H9 (cell line): Measurements from ENCODE around the gene PHACTR2. TPM values are rescaled to one million over a fixed set of nuclear protein-coding genes. Genes with fewer than 3 reads are reported as not detected.
"Not testable (repeated sequence)": the region's sequence is repeated elsewhere in the genome, so short reads cannot be mapped to it uniquely, and the experiment has no call there.

ENCODE experiments used
- DNase-seq: peaks from one replicate; pipeline ENCODE4 v3.0.0-alpha.2; 2017
- H2AFZ ChIP-seq: one replicate; pipeline ENCODE4 v1.6.1; 2013; ENCODE audit warnings: mild to moderate bottlenecking, low read length, control low read depth, moderate library complexity
- H2AK5ac ChIP-seq: 2 replicates; pipeline ENCODE4 v1.6.1; 2013; ENCODE audit warnings: low read length, control low read depth, mixed read lengths; ENCODE audit not compliant: insufficient read length
- H2BK120ac ChIP-seq: one replicate; pipeline ENCODE4 v1.6.1; 2013; ENCODE audit warnings: low read depth, mild to moderate bottlenecking, low read length, control low read depth, inconsistent platforms; ENCODE audit not compliant: poor library complexity, severe bottlenecking
- H2BK12ac ChIP-seq: 2 replicates; pipeline ENCODE4 v1.6.1; 2013; ENCODE audit warnings: low read length, control low read depth, mixed read lengths, low read depth; ENCODE audit not compliant: insufficient read length
- H2BK15ac ChIP-seq: 2 replicates; pipeline ENCODE4 v1.6.1; 2013; ENCODE audit warnings: low read depth, low read length, control low read depth
- H2BK20ac ChIP-seq: one replicate; pipeline ENCODE4 v1.6.1; 2013; ENCODE audit warnings: low read depth, mild to moderate bottlenecking, low read length, control low read depth, inconsistent platforms; ENCODE audit not compliant: poor library complexity, severe bottlenecking
- H2BK5ac ChIP-seq: 2 replicates; pipeline ENCODE4 v1.6.1; 2013; ENCODE audit warnings: low read length, control low read depth, mixed read lengths; ENCODE audit not compliant: insufficient read length
- H3K14ac ChIP-seq: 2 replicates; pipeline ENCODE4 v1.6.1; 2013; ENCODE audit warnings: low read length, control low read depth; ENCODE audit not compliant: insufficient read depth
- H3K18ac ChIP-seq: 2 replicates; pipeline ENCODE4 v1.6.1; 2013; ENCODE audit warnings: low read depth, mild to moderate bottlenecking, mixed read lengths, low read length, control low read depth; ENCODE audit not compliant: insufficient read length
- H3K23ac ChIP-seq: 2 replicates; pipeline ENCODE4 v1.6.1; 2013; ENCODE audit warnings: low read length, control low read depth, mixed read lengths, low read depth; ENCODE audit not compliant: insufficient read length
- H3K23me2 ChIP-seq: 2 replicates; pipeline ENCODE4 v1.6.1; 2013; ENCODE audit warnings: low read depth, mild to moderate bottlenecking, mixed read lengths, low read length, control low read depth; ENCODE audit not compliant: insufficient read length, poor library complexity, severe bottlenecking
- H3K27ac ChIP-seq: 2 replicates; pipeline ENCODE4 v1.5.1; 2013; ENCODE audit warnings: low read length, control low read depth, mixed read lengths, low read depth; ENCODE audit not compliant: insufficient read length
- H3K27me3 ChIP-seq: 2 replicates; pipeline ENCODE4 v1.6.1; 2013; ENCODE audit warnings: low read length, control low read depth, inconsistent platforms; ENCODE audit not compliant: insufficient read depth
- H3K4ac ChIP-seq: 2 replicates; pipeline ENCODE4 v1.6.1; 2013; ENCODE audit warnings: low read depth, mild to moderate bottlenecking, control low read depth, inconsistent platforms, low read length, moderate library complexity
- H3K4me1 ChIP-seq: 2 replicates; pipeline ENCODE4 v1.6.1; 2013; ENCODE audit warnings: low read length, control low read depth, inconsistent platforms; ENCODE audit not compliant: insufficient read depth
- H3K4me2 ChIP-seq: 2 replicates; pipeline ENCODE4 v1.6.1; 2013; ENCODE audit warnings: low read length, control low read depth, mixed read lengths; ENCODE audit not compliant: insufficient read length, insufficient read depth
- H3K56ac ChIP-seq: 2 replicates; pipeline ENCODE4 v1.6.1; 2013; ENCODE audit warnings: low read depth, mild to moderate bottlenecking, mixed read lengths, low read length, control low read depth; ENCODE audit not compliant: insufficient read length
- H3K79me1 ChIP-seq: 2 replicates; pipeline ENCODE4 v1.6.1; 2013; ENCODE audit warnings: low read depth, mild to moderate bottlenecking, moderate library complexity, low read length, control low read depth, inconsistent platforms; ENCODE audit not compliant: insufficient read depth, poor library complexity, severe bottlenecking
- H3K79me2 ChIP-seq: 2 replicates; pipeline ENCODE4 v1.6.1; 2013; ENCODE audit warnings: low read length, control low read depth, inconsistent platforms; ENCODE audit not compliant: insufficient read depth
- H3K9ac ChIP-seq: 2 replicates; pipeline ENCODE4 v1.6.1; 2013; ENCODE audit warnings: low read length, control low read depth, mixed read lengths; ENCODE audit not compliant: insufficient read length; ENCODE audit errors: extremely low read depth
- H3K9me3 ChIP-seq: one replicate; pipeline ENCODE4 v1.6.1; 2013; ENCODE audit warnings: low read depth, low read length, inconsistent platforms; ENCODE audit not compliant: control insufficient read depth
- H3T11ph ChIP-seq: one replicate; pipeline ENCODE4 v1.6.1; 2013; ENCODE audit warnings: mild to moderate bottlenecking, low read length, control low read depth, inconsistent platforms
- H4K20me1 ChIP-seq: one replicate; pipeline ENCODE4 v1.6.1; 2013; ENCODE audit not compliant: control insufficient read depth, insufficient read length, insufficient read depth
- H4K5ac ChIP-seq: 2 replicates; pipeline ENCODE4 v1.6.1; 2013; ENCODE audit warnings: low read depth, mild to moderate bottlenecking, mixed read lengths, low read length, control low read depth; ENCODE audit not compliant: insufficient read length
- H4K8ac ChIP-seq: replicated peaks from 2 replicates; pipeline ENCODE4 v1.6.1; 2013; ENCODE audit warnings: low read length, control low read depth, mixed read lengths, low read depth; ENCODE audit not compliant: insufficient read length
- H4K91ac ChIP-seq: 2 replicates; pipeline ENCODE4 v1.6.1; 2013; ENCODE audit warnings: low read depth, mild to moderate bottlenecking, moderate library complexity, mixed read lengths, low read length, control low read depth; ENCODE audit not compliant: insufficient read length
- H3K27ac Mint-ChIP-seq, 3 experiments: 2 replicates in 2 of 3; 3 replicates in 1 of 3; pipeline ENCODE4 v1.8.0; 2020 to 2021; ENCODE audit warnings: mixed read lengths in 3 of 3, mild to moderate bottlenecking in 1 of 3, moderate library complexity in 1 of 3
- H3K27me3 Mint-ChIP-seq: 2 replicates; pipeline ENCODE4 v1.8.0; 2021; ENCODE audit warnings: low read depth, mild to moderate bottlenecking, moderate library complexity, mixed read lengths
- H3K36me3 Mint-ChIP-seq, 3 experiments: 2 replicates in 2 of 3; 3 replicates in 1 of 3; pipeline ENCODE4 v1.8.0; 2020 to 2021; ENCODE audit warnings: low read depth in 3 of 3, mixed read lengths in 3 of 3; ENCODE audit not compliant: insufficient read depth in 1 of 3
- H3K4me1 Mint-ChIP-seq, 2 experiments: 2 replicates each; pipeline ENCODE4 v1.8.0; 2020; ENCODE audit warnings: mixed read lengths in 2 of 2
- H3K4me3 Mint-ChIP-seq, 2 experiments: 2 replicates in 1 of 2; 3 replicates in 1 of 2; pipeline ENCODE4 v1.8.0; 2020 to 2021; ENCODE audit warnings: mild to moderate bottlenecking in 2 of 2, mixed read lengths in 2 of 2, moderate library complexity in 1 of 2
- H3K9me3 Mint-ChIP-seq, 2 experiments: 2 replicates in 1 of 2; 3 replicates in 1 of 2; pipeline ENCODE4 v1.8.0; 2020; ENCODE audit warnings: mild to moderate bottlenecking in 2 of 2, mixed read lengths in 2 of 2, moderate library complexity in 1 of 2
- WGBS: extraction: QIAGEN DNeasy Blood & Tissue Kit; methylation state at CpG from one replicate; pipeline ENCODE4 v1.1.7; 2013; ENCODE audit warnings: missing lambda C conversion rate, low lambda C conversion rate, mixed read lengths; ENCODE audit not compliant: insufficient read length; ENCODE audit errors: extremely low coverage; 5-methylcytosine and 5-hydroxymethylcytosine counted together
- total RNA-seq: library from RNA; stranded (reverse); gene quantifications from 2 replicates; pipeline ENCODE4 v1.2.1, GENCODE V29; 2021

Gene PHACTR2
- total RNA-seq, 1 experiment from 2014 or later: 131 TPM

GRCh38 chr6:143651328-143651727, 26.4 kb upstream of the PHACTR2 start:
- not testable (repeated sequence) for H3K23me2 ChIP-seq, H3K4ac ChIP-seq, H3K9me3 Mint-ChIP-seq, H2BK120ac ChIP-seq, H4K5ac ChIP-seq, H2BK15ac ChIP-seq, H3K9me3 ChIP-seq, H3K27me3 ChIP-seq, H2AK5ac ChIP-seq, H3K4me2 ChIP-seq, H4K91ac ChIP-seq, H3K23ac ChIP-seq, H3T11ph ChIP-seq, H3K9ac ChIP-seq, H4K8ac ChIP-seq, H2BK5ac ChIP-seq, H3K36me3 Mint-ChIP-seq, H3K27me3 Mint-ChIP-seq, H2AFZ ChIP-seq, H3K79me2 ChIP-seq, H3K27ac Mint-ChIP-seq, H2BK20ac ChIP-seq, H3K18ac ChIP-seq, H3K14ac ChIP-seq, H2BK12ac ChIP-seq, H3K4me3 Mint-ChIP-seq, H4K20me1 ChIP-seq, H3K79me1 ChIP-seq, H3K56ac ChIP-seq, DNase-seq, H3K27ac ChIP-seq, H3K4me1 ChIP-seq
- WGBS: no CpG with 5 or more reads among the region's 4 CpGs
- peaks cover 22 to 27% of the 10 kb centered on the region in 2 experiments for H3K4me1 Mint-ChIP-seq
